ENCODE data around the gene FAM210B.
"Not testable (repeated sequence)": the region's sequence is repeated elsewhere in the genome, so short reads cannot be mapped to it uniquely, and the experiment has no call there.

Gene FAM210B

DNA sequence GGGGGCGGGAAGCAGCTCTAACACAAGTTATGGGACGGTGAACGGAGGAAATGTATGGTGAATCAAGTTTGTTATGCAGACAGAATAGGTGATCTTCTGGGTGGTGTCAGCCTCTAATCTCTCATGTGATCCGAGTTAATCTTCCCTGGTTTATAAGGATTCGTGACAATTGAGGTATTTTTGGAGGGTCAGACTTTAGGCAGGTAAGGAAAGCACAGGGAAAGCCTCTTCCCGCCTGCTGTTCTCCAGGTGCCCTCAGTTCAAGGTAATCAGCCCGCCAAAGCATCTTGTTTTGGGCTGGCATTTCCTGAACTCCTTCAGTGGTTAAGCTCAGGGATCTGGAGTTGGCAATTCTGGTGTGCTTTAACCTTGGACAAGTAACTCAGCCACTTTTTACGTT lies 34.9 kb downstream of the FAM210B start:
- DNase-seq, result no peak

DNA sequence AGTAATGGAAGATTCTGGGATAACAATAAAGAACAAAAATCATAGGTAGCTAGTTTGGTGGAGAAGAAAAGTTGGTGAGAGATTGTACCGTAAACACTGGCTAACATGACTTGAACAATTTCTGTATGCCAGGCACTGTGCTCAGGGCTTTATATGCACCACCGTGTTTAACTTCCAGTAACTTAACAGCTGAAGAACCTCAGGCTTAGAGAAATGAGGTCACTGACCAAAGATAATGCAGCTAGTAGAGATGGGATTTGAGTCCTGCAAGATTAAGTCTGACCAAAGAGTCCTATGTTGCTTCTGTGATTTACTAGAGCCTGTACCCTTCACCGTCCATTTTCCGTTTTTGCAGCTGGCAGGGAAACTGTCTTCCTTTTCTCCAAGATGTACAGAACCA lies 36.4 kb downstream of the FAM210B start:
- no peak for DNase-seq

DNA sequence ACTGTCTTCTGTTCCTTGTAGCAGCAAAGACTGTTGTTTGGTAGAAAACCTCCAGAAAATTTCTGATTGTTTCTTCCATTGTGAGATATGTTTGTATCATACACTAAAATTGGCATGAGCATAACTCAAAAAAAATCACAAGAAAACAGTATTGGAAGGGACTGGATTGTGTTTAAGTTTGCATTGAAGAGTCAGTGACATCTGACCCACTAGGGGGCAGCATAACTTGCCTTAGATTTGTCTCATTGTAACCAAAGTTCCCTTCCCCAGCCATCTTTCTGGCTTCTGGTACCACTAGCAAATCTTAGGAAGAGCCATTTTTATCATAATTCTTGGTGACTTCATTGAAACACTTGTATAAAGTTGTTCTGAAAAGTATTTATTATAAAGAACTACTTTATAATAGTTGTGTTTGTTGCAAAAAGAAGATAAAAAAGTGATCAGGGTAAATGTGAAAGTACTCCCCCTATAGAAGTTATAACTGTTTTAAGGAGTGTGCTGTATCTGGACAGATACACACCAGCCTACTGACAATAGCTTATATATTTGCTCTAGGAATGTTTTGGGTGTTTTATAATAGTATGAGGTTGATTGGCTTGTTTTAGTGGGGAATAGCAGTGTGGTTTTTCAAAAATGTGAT lies 41.3 kb downstream of the FAM210B start:
- DNase-seq, result no peak

DNA sequence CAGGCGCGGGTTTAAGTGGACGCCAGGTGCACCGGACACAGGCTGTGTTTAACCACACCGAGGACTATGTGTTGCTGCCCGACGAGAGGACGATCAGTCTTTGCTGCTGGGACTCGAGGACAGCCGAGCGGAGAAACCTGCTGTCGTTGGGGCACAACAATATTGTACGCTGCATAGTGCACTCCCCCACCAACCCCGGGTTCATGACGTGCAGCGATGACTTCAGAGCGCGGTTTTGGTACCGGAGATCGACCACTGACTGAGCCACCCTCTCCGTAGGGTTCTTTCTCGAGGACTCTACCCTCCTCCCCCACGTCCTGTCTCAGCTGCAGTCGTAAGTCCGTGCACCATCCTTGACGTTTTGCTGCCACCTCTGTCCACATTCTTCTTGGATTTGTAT lies 44.7 kb downstream of the FAM210B start:
- DNase-seq, result no peak

DNA sequence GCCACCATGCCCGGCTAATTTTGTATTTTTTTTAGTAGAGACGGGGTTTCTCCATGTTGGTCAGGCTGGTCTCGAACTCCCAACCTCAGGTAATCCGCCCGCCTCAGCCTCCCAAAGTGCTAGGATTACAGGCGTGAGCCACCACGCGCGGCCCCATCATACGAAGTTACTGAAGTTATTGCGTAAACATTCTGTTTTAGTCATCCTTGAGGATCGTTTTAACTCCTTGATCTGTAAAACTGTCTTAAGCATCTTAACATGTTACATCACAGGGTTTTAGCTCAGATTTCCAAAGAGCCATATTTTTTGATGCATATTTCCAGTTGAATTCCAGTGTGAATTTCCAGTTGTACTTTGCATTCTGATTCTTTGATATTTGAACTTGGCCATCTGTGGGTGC lies 46.6 kb downstream of the FAM210B start:
- DNase-seq, result not testable (repeated sequence)

DNA sequence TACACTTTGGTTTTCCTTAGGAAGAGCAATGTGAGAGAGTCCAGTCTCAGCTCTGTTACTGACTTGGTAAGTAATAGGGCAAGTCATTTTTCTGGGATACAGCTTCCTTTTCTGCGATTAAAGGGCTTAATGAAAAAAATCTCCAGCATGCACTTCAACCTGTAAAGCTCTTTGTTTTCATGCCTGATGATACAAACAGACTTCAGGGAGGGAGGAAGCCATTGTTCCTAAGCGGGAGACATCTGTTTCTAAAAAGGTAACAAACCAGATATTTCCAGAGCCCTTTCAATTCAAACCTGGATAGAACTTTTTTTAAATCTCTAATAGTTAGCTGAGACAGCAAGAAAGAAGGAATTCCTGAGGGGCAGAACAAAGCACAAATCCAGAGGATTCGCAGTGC lies 48.1 kb downstream of the FAM210B start:
- no peak for DNase-seq

GRCh38 chr20:56409521-56409920 lies 50.7 kb downstream of the FAM210B start:
- DNase-seq, result no peak

DNA sequence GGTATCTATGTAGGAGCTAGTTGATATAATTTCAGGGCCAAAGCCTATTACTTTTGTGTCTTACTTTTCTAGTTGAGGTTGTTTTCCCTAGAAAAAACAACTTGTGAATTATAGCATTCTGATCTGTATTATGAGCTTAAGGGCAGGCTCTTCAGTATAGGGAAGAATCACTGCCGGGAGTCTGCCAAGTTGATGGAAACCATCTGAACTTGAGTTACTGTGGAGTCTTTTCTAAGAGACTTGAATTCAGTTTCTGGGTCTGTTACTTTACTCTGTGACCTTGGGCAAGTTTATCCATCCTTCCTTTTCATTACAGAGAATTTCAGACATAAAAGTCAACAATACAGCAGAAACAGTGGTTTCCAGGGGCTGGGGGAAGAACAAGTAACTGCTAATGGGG lies 51.2 kb downstream of the FAM210B start:
- no peak for DNase-seq

- not testable (repeated sequence) for DNase-seq
Measured at GRCh38 chr20:56411287-56411686, 52.5 kb downstream of the FAM210B start.

DNA sequence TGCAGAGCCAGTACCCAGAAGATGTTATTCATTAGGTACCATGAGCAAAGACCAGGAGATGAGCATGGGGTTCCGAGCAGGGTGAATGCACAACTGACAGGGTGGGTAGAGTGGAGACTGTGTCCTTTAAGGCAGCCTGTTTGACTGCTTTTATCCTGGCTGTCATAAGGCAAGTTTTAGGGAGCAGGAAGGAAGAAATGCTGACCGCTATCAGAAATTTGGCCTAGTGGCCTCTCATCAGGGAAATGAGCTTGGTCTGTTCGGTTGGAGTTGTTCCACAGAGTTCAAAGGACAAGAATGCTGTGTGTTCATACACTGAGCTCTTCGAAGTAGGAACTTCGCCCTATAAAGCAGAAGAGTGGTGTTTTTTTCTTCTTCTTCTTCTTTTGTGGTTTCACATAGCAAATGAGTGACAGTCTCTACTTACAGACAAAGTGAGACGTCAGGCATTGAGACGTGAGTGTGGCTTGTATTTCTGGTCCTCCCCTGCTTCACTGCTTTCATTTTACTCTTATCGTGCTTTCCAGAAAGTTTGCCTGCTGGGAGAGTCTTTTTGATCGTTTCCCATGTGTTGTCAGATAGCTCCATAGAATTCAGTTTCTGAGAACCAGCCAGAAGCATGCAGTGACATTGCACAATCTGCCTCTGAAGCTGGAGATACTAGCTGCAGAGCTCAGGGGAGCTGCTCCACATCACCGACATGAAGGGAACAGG lies 53.1 kb downstream of the FAM210B start, which contains the start of gene CASS4:
Gene CASS4 (plus strand): TSS at position 502 of the 714 bp plus-strand sequence. CDS start 199 bp downstream, at position 701.
- no peak for DNase-seq

DNA sequence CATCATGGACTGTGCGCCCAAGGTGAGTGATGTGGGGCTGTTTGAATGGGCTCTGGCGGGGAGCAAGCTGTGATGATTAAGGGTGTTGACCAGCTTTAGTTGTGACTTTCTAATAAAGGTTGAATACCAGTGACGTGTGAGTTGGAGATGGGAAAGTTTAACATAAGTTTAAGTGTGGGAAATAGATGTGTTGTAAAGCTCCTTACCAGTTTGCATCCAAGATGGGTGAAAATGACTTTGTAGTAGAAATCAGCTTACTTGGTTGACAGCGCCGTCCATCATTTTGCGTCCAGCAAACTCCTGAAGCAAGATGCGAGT lies 53.7 kb downstream of the FAM210B start:
- DNase-seq, result no peak

DNA sequence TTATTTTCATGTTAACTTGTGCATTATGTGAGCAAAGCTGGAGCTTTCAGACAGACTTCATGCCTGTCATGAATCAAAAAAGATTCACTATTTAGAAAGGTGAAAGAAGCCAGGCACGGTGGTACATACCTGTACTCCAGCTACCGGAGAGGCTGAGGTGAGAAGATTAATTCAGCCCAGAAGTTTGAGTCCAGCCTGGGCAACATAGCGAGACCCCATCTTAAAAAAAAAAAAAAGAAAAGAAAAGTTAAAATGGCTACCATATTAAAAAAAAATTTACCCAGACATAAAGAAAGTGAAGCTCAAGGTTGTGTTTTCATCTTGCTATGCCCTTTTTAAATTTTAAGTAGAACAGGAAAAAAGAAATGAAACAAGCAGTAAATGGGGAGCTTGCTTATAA lies 54.2 kb downstream of the FAM210B start:
- DNase-seq, result no peak

- no peak for DNase-seq
Measured at GRCh38 chr20:56414842-56415765, 56.3 kb downstream of the FAM210B start.

- DNase-seq, result no peak
Measured at GRCh38 chr20:56417402-56417801, 58.6 kb downstream of the FAM210B start.

GRCh38 chr20:56417911-56418310 lies 59.1 kb downstream of the FAM210B start:
- no peak for DNase-seq

Measured in NCI-H524 treated with DMSO at 0.1 percent for 48 hours (cell line).